SHP77 (cell line): ENCODE measurements around the gene LRP3.

Source experiments
- DNase-seq, 2 experiments: peaks; one replicate each; lab custom pipeline; 2025; lab: John Stamatoyannopoulos, UW

Gene LRP3

DNA sequence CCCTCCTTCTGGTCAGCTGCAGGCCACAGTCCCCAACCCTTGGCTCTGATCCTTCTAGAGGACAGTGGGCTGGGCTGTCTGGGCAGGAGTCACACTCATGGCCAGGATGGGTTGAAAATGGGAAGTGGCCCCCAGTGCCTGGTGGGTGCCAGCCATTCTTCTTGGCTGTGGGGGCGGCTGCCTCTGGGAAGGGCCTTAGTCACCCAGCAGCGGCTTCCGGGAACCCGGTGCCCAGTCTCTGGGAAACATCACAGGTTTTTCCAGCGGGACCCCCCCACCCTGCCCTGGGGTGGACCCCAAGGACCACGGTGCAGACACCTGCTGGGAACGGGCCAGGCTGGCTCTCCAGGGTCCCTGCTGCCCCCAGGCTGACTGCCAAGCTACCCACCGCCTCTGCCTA, 58.8 kb downstream of the LRP3 start:
- DNase-seq, result no peak

GRCh38 chr19:33254245-33254824, 60.2 kb downstream of the LRP3 start:
- no peak for DNase-seq

DNA sequence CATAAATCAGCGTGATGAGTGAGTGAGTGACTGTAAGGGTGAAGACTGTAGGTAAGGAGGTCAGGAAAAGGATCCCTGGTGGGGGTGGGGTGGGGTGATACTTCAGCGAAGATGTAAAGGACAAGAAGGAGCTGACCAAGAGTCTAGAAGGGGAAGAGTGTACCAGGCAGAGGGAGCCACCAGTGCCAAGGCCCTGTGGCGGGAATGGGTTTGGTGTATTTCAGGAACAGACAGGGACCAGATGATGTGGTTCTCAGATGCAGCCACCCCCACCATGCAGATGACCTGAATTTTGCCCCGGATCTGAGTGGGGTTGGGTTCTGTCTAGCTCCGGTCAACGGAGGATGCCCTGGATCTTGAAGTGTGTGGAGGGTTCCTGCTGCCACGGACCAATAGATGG, 61.7 kb downstream of the LRP3 start:
- DNase-seq, result no peak

DNA sequence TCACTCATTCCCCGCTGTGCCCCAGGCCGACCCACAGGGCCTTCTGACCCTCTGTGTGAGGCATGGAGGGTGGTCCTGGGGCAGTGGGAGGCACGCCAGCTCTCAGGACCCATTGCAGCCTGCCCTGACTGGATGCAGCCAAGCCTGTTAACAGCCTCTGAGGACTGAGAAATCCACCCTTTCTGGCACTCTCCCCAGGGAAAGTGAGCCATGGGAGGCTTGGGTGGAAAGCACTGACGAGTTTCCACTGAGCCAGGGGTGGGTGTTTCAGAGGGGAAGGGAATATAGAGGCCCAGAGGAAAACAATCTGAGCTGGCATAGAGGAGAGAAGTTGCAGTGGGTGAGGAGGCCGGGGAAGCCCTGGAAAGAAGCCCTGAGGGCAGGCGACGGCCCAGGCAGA, 62.1 kb downstream of the LRP3 start:
- no peak for DNase-seq

DNA sequence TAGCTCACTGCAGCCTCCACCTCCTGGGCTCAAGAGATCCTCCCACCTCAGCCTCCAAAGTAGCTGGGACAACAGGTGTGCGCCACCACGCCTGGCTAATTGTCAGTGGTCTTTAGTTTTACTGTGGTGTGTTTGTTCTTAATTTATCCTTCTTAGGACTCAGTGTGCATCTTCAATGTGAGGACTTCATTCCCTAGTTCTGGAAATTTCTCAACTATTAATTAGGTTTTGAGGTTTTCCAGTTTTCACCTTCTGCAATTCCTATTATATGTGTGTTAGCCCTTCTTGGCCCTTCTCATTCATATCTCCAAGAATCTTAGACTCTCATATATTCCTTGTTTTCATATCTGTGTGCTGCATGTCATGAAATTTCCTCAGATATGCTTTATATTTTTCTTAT, 63.7 kb downstream of the LRP3 start:
- no peak for DNase-seq
